ENCODE data around the gene NEK10. TPM values are rescaled to one million over a fixed set of nuclear protein-coding genes. Genes with fewer than 3 reads are reported as not detected.

Gene NEK10
- total RNA-seq, 1 donor from 2014 or later = 9.4 TPM

DNA sequence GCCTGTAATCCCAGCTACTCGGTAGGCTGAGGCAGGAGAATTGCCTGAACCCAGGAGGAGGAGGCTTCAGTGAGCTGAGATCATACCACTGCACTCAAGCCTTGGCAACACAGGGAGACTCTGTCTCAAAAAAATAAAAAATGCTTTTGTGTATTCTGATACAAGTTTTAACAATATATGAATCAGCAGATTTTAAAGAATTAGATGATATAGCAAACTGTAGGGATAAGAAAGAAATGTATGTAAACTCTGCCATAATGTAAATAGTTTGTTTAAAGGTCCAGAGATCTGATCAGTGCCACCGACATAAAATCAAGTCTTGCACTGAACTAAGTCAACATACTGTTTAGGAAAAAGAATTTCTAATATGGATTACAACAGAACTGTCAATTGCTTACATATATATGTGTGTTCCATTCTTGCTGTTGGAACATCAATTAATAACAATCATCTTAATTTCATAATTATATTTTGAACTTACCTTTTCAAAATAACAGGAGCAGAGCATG, 208.3 kb downstream of the NEK10 start:
- ATAC-seq = no peak
- intact Hi-C loops (cut with DNase I) = no loop called here

DNA sequence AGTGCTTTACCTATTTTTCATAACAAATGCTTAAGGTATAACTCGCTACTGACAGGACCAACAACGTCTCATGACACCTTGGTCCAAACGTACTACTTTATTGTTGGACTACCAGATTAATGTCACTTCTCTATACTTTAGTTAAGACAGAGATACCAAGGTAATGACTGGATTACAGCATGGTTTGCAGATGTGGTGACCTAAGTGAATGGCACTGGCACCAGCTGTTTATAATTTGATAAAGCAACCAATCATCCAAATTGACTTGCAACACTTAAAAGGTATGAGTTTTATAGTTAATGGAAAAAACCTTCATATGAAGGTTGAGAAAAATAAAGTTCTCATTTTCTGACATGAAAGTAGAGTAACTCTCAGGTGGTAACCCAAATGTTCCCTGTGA, 209.0 kb downstream of the NEK10 start:
- Histone ChIP-seq H3K4me1 (no peaks in the 10 kb centered on the region), H3K4me3 (no peak overlapping the region), H3K27ac (no peak overlapping the region), H3K36me3 (no peaks in the 10 kb centered on the region), H3K27me3 (ENCODE audit: low read depth) (no peaks in the 10 kb centered on the region), H3K9me3 (no peaks in the 10 kb centered on the region)
- ATAC-seq = no peak
- TF ChIP-seq, protein P1, sequence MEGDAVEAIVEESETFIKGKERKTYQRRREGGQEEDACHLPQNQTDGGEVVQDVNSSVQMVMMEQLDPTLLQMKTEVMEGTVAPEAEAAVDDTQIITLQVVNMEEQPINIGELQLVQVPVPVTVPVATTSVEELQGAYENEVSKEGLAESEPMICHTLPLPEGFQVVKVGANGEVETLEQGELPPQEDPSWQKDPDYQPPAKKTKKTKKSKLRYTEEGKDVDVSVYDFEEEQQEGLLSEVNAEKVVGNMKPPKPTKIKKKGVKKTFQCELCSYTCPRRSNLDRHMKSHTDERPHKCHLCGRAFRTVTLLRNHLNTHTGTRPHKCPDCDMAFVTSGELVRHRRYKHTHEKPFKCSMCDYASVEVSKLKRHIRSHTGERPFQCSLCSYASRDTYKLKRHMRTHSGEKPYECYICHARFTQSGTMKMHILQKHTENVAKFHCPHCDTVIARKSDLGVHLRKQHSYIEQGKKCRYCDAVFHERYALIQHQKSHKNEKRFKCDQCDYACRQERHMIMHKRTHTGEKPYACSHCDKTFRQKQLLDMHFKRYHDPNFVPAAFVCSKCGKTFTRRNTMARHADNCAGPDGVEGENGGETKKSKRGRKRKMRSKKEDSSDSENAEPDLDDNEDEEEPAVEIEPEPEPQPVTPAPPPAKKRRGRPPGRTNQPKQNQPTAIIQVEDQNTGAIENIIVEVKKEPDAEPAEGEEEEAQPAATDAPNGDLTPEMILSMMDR (IDR thresholded peaks at IDR 0.05) = no peak
- DNase-seq = no peak
- intact Hi-C loops (cut with DNase I) = no loop called here

More for the DNA sequence above, 208.3 kb downstream of the NEK10 start:
- Histone ChIP-seq H3K9me3 (no peaks in the 10 kb centered on the region), H3K4me1 (no peaks in the 10 kb centered on the region), H3K27me3 (ENCODE audit: low read depth) (no peaks in the 10 kb centered on the region), H3K27ac (no peak overlapping the region), H3K4me3 (no peak overlapping the region), H3K36me3 (no peaks in the 10 kb centered on the region)
- DNase-seq = no peak
- TF ChIP-seq, protein P1 (IDR thresholded peaks at IDR 0.05) = no peak

DNA sequence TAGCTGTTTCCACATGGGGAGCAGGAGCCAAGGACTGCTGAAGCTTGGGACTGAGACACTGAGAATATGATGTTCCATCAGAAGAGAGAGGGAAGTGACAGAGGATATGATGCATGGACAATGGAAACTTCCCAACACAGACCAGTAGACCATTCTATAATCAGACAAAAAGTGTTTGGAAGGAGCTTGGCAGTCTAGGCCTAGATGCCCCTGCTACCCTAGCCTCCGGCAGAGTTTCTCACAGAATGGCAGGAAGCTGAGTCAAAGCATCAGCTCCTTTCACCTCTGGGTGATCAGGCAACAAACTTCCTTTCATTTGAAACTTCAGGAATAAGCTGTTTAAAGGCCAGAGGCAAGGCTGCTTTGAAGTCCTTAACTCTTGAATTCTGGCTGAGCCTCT, 222.0 kb downstream of the NEK10 start:
- DNase-seq (no peak), ATAC-seq (no peak)
- H3K36me3 ChIP-seq = no peaks in the 10 kb centered on the region
- no peaks in the 10 kb centered on the region for H3K9me3 ChIP-seq
- H3K4me3 ChIP-seq = no peak overlapping the region
- no peak overlapping the region for H3K27ac ChIP-seq
- TF ChIP-seq, protein P1 (IDR thresholded peaks at IDR 0.05) = no peak
- H3K27me3 ChIP-seq (ENCODE audit: low read depth) = no peaks in the 10 kb centered on the region
- H3K4me1 ChIP-seq = no peaks in the 10 kb centered on the region
- intact Hi-C loops (cut with DNase I) = no loop called here

DNA sequence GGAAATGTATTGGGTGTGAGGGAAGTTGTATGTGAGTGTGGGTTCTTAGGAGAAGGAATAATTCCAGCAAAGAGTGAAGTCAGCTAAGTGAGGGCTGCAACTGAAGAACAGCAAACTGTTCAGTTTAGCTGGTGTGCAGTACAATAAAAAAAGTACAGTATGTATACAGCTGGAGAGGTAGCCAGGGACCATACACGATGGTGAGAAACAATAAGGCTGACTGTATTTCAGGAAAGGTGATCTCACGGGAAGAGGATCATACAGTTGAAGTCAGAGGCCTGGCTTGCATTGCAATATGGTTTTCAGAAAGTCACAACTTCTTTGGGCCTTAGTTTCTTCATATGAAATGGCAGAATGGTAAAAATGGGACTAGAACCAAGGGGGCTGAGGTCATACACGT, 222.4 kb downstream of the NEK10 start:
- DNase-seq (no peak), ATAC-seq (no peak)
- no peak overlapping the region for H3K27ac ChIP-seq
- H3K4me3 ChIP-seq = no peak overlapping the region
- no peaks in the 10 kb centered on the region for H3K36me3 ChIP-seq
- TF ChIP-seq, protein P1 (IDR thresholded peaks at IDR 0.05) = no peak
- H3K4me1 ChIP-seq = no peaks in the 10 kb centered on the region
- H3K9me3 ChIP-seq = peaks cover under 1% of the 10 kb centered on the region
- intact Hi-C loops (cut with DNase I) = no loop called here
- no peaks in the 10 kb centered on the region for H3K27me3 ChIP-seq (ENCODE audit: low read depth)

DNA sequence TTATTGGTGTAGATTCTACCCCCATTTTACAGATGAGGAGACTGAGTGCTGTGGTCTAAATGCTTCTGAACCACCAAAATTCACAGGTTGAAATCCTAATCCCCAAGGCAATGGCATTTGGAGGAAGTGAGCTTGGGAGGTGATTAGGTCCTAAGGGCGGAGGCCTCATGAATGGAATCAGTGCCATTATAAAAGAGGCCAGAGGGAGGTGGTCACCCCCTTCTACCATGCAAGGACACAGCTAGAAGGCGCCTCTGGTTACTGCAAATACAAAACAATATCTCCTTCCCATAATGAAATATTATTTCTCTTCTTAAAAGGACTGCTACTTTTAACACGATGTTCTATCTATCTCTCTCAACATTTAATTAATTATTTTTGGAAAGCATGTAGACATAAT, 223.5 kb downstream of the NEK10 start:
- peaks cover 7% of the 10 kb centered on the region for H3K9me3 ChIP-seq
- intact Hi-C loops (cut with DNase I) = no loop called here
- H3K27me3 ChIP-seq (ENCODE audit: low read depth) = no peaks in the 10 kb centered on the region
- no peaks in the 10 kb centered on the region for H3K4me1 ChIP-seq
- H3K27ac ChIP-seq = no peak overlapping the region
- DNase-seq = no peak
- no peak for ATAC-seq
- TF ChIP-seq, protein P1 (IDR thresholded peaks at IDR 0.05) = no peak
- no peak overlapping the region for H3K4me3 ChIP-seq
- H3K36me3 ChIP-seq = no peaks in the 10 kb centered on the region

DNA sequence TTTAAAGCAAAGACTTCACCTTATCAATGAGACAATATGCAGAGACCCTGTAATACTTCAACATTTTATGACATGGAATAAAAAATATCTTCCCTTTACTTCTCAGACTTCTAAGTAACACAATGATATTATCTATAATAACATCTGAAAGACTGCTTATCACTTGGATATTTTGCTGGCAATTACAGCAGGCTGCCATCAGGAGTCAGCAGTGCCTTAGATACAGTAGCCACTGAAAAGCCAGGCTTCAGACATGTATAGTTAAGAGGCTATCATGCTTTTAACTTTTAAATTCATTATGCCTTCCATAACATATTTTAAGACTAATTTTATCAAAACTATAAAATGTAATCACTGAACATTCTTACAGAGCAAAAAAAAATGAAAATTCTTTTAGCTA, 227.5 kb downstream of the NEK10 start:
- H3K27ac ChIP-seq = no peak overlapping the region
- no peak for ATAC-seq
- no peak for DNase-seq
- H3K4me3 ChIP-seq = no peak overlapping the region
- intact Hi-C loops (cut with DNase I) = no loop called here
- no peaks in the 10 kb centered on the region for H3K36me3 ChIP-seq
- no peaks in the 10 kb centered on the region for H3K4me1 ChIP-seq
- H3K9me3 ChIP-seq = peaks cover 7% of the 10 kb centered on the region
- H3K27me3 ChIP-seq (ENCODE audit: low read depth) = no peaks in the 10 kb centered on the region
- TF ChIP-seq, protein P1 (IDR thresholded peaks at IDR 0.05) = no peak

All from lower lobe of right lung (tissue), 2 donors.